Muscle layer of duodenum (tissue), 2 donors: ENCODE data around the gene DXO.
A peak's percentile ranks its signal among the peaks of the same experiment; 100 is the strongest.
"Not testable (repeated sequence)": the region's sequence is repeated elsewhere in the genome, so short reads cannot be mapped to it uniquely, and the experiment has no call there.

Source experiments
- H3K27ac ChIP-seq: one replicate; pipeline ENCODE4 v1.7.0; 2013; ENCODE audit warnings: mild to moderate bottlenecking, low read length
- H3K27me3 ChIP-seq: one replicate; pipeline ENCODE4 v1.7.0; 2013; ENCODE audit warnings: low read depth, mild to moderate bottlenecking, control low read depth, low read length
- H3K36me3 ChIP-seq, 2 donors: one replicate each; pipeline ENCODE4 v1.7.0; 2013; ENCODE audit warnings: low read length in 2 of 2, control low read depth in 1 of 2, mild to moderate bottlenecking in 1 of 2; ENCODE audit not compliant: insufficient read depth in 2 of 2, control insufficient read depth in 1 of 2
- H3K4me1 ChIP-seq, 2 donors: one replicate each; pipeline ENCODE4 v1.7.0; 2013; ENCODE audit warnings: low read length in 2 of 2, mild to moderate bottlenecking in 2 of 2, control low read depth in 1 of 2, moderate library complexity in 1 of 2; ENCODE audit not compliant: insufficient read depth in 2 of 2, control insufficient read depth in 1 of 2
- H3K4me3 ChIP-seq, 2 donors: one replicate each; pipeline ENCODE4 v1.7.0; 2013; ENCODE audit warnings: low read length in 2 of 2, low read depth in 1 of 2, mild to moderate bottlenecking in 1 of 2
- H3K9me3 ChIP-seq, 2 donors: one replicate each; pipeline ENCODE4 v1.7.0; 2013; ENCODE audit warnings: low read length in 2 of 2, control low read depth in 1 of 2, mild to moderate bottlenecking in 1 of 2; ENCODE audit not compliant: control insufficient read depth in 1 of 2
- donor health status: healthy.

DXO gene

DNA sequence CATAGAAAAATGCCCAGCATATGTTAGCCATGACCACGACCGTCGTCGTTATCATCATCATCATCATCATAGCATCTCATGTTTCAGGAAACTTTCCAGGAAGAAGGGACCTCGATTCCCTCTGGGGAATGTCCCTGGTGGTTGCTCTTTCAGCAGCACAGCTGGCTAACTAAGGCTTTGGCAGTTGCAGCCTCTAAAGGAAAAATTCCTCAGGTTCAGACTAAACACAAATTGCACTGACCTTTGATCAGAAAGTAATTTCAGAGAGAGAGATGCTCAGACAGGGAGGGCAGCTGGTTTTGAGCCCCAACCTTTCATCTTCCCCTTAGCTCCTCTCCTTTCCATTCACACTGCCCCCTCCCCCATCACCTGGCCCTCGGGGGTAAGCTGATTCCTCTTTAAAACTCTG is 31.7 kb downstream of the DXO start:
- H3K27ac ChIP-seq: no peak overlapping the region
- H3K9me3 ChIP-seq: no peaks in the 10 kb centered on the region
- peaks cover 0 to 5% of the 10 kb centered on the region in 2 donors for H3K4me1 ChIP-seq
- H3K36me3 ChIP-seq: no peaks in the 10 kb centered on the region
- no peak overlapping the region for H3K4me3 ChIP-seq
- no peaks in the 10 kb centered on the region for H3K27me3 ChIP-seq

DNA sequence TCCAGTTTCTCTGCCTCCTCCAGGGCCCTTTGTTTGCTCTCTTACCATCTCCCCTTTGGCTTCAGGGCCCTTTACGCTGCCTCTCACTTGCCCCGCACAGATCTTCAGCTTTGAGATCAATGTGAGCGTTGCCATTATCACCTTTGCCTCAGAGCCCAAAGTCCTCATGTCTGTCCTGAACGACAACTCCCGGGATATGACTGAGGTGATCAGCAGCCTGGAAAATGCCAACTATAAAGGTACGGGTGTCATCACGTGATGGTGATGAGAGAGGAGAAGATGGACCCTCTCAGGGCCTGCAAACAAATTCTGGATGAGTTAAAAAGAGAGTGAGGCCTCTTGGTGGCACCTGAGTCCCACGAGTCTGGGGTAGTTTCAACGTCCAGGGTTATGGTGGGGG is 36.1 kb downstream of the DXO start:
- no peaks in the 10 kb centered on the region for H3K27me3 ChIP-seq
- H3K9me3 ChIP-seq: no peaks in the 10 kb centered on the region
- H3K4me3 ChIP-seq: no peak overlapping the region
- H3K36me3 ChIP-seq: no peaks in the 10 kb centered on the region
- no peak overlapping the region for H3K27ac ChIP-seq
- no peaks in the 10 kb centered on the region for H3K4me1 ChIP-seq

- no peak overlapping the region for H3K27ac ChIP-seq
These were observed 36.9 kb downstream of the DXO start for GRCh38 chr6:31935021-31935420.

GRCh38 chr6:31933537-31933936 is 38.4 kb downstream of the DXO start:
- H3K4me3 ChIP-seq: no peak overlapping the region
- no peak overlapping the region for H3K27ac ChIP-seq
- H3K27me3 ChIP-seq: no peaks in the 10 kb centered on the region
- no peaks in the 10 kb centered on the region for H3K4me1 ChIP-seq
- H3K9me3 ChIP-seq: no peaks in the 10 kb centered on the region
- no peaks in the 10 kb centered on the region for H3K36me3 ChIP-seq

More at GRCh38 chr6:31935021-31935420, 36.9 kb downstream of the DXO start:
- no peaks in the 10 kb centered on the region for H3K9me3 ChIP-seq
- H3K4me3 ChIP-seq: no peak overlapping the region
- H3K36me3 ChIP-seq: no peaks in the 10 kb centered on the region
- H3K27me3 ChIP-seq: no peaks in the 10 kb centered on the region
- no peaks in the 10 kb centered on the region for H3K4me1 ChIP-seq

DNA sequence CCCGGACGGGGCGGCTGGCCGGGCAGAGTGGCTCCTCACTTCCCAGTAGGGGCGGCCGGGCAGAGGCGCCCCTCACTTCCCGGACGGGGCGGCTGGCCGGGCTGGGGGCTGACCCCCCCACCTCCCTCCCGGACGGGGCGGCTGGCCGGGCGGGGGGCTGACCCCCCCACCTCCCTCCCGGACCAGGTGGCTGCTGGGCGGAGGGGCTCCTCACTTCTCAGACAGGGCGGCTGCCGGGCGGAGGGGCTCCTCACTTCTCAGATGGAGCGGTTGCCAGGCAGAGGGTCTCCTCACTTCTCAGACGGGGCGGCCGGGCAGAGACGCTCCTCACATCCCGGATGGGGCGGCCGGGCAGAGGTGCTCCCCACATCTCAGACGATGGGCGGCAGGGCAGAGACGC is 39.8 kb downstream of the DXO start:
- not testable (repeated sequence) for H3K36me3 ChIP-seq, H3K27ac ChIP-seq, H3K4me3 ChIP-seq, H3K9me3 ChIP-seq, H3K27me3 ChIP-seq, H3K4me1 ChIP-seq

DNA sequence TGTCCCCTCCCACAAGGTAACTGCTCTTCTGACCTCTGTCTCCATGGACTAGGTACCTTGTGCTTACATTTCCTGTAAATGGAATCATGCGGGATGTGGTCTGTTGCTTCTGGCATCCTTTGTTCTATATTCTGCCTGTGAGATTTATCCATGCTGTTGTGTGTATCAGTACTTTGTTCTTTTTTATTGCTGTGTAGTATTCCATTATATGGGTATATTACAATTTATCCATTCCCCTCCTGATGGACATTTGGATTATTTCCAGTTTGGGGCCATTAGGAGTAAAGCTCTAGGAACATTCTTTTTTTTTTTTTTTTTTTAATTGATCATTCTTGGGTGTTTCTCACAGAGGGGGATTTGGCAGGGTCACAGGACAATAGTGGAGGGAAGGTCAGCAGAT is 41.0 kb downstream of the DXO start:
- Histone ChIP-seq H3K9me3 (no peaks in the 10 kb centered on the region), H3K27me3 (no peaks in the 10 kb centered on the region), H3K27ac (no peak overlapping the region), H3K4me3 (no peak overlapping the region), H3K4me1 (no peaks in the 10 kb centered on the region), H3K36me3 (no peaks in the 10 kb centered on the region)

DNA sequence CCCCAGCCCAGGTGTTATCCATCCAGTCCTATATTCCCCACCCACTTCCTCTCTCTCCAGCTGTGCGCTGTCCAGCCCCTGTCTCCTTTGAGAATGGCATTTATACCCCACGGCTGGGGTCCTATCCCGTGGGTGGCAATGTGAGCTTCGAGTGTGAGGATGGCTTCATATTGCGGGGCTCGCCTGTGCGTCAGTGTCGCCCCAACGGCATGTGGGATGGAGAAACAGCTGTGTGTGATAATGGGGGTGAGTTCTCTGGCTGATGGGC is 43.3 kb downstream of the DXO start:
- no peaks in the 10 kb centered on the region for H3K9me3 ChIP-seq
- no peak overlapping the region for H3K27ac ChIP-seq
- H3K27me3 ChIP-seq: no peaks in the 10 kb centered on the region
- H3K4me3 ChIP-seq: no peak overlapping the region
- no peaks in the 10 kb centered on the region for H3K36me3 ChIP-seq
- no peaks in the 10 kb centered on the region for H3K4me1 ChIP-seq

GRCh38 chr6:31927863-31928671 is 43.9 kb downstream of the DXO start:
- H3K36me3 ChIP-seq: no peaks in the 10 kb centered on the region
- H3K4me3 ChIP-seq: peak overlapping the region; percentile 9 to 49
- peak overlapping the region; percentile 43 for H3K27ac ChIP-seq

GRCh38 chr6:31927242-31927862 is 44.6 kb downstream of the DXO start, which contains the start of gene C2:
Gene C2 (plus strand): TSS chr6:31927717. CDS start chr6:31927753, 36 bp downstream.
- Histone ChIP-seq H3K27ac (peak within 1 kb of the TSS; percentile 43), H3K36me3 (no peaks in the 10 kb centered on the region), H3K27me3 (no peaks in the 10 kb centered on the region), H3K4me3 (peak within 1 kb of the TSS; percentile 9 to 49), H3K4me1 (no peaks in the 10 kb centered on the region), H3K9me3 (no peaks in the 10 kb centered on the region)

More at GRCh38 chr6:31927863-31928671, 43.9 kb downstream of the DXO start:
- no peaks in the 10 kb centered on the region for H3K9me3 ChIP-seq
- no peaks in the 10 kb centered on the region for H3K27me3 ChIP-seq
- no peaks in the 10 kb centered on the region for H3K4me1 ChIP-seq

DNA sequence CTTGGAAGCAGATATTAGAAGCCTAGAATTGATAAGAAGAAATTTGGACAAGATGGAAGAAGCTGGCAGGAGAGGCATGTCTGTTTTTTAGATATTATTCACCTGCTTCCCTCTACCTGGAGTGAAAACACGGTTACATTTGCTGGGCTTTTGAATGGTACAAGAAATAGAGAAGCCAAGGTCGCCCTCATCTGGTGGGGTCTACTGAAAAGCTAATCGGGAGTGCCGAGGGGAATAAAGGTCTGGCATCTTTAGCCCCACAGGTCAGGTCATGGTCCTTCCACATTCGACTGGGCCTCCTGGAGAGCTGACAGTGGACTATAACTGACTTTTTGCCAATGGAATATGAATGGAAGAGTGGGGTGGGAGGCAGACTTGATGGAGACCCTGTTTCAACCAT is 49.0 kb downstream of the DXO start:
- no peak overlapping the region for H3K27ac ChIP-seq
- no peaks in the 10 kb centered on the region for H3K27me3 ChIP-seq
- H3K9me3 ChIP-seq: no peaks in the 10 kb centered on the region
- H3K4me1 ChIP-seq: no peaks in the 10 kb centered on the region
- H3K36me3 ChIP-seq: no peaks in the 10 kb centered on the region
- no peak overlapping the region for H3K4me3 ChIP-seq

GRCh38 chr6:31920811-31921210 is 51.1 kb downstream of the DXO start:
- H3K27me3 ChIP-seq: no peaks in the 10 kb centered on the region
- H3K36me3 ChIP-seq: no peaks in the 10 kb centered on the region
- no peaks in the 10 kb centered on the region for H3K4me1 ChIP-seq
- no peak overlapping the region for H3K4me3 ChIP-seq
- no peak overlapping the region for H3K27ac ChIP-seq
- H3K9me3 ChIP-seq: no peaks in the 10 kb centered on the region
